Mammary epithelial cell (primary cell): ENCODE measurements around the gene ARCN1.

Experiments used
- CTCF ChIP-seq, 2 donors: IDR thresholded peaks in 1 of 2; conservative IDR thresholded peaks in 1 of 2; 2 replicates each; pipeline ENCODE4 v1.5.1; 2011 to 2012; ENCODE audit warnings: inconsistent platforms in 2 of 2, low read length in 2 of 2, mild to moderate bottlenecking in 2 of 2, control low read depth in 1 of 2, low read depth in 1 of 2; ENCODE audit not compliant: insufficient read depth in 1 of 2; ENCODE audit errors: extremely low read depth in 1 of 2
- EZH2 ChIP-seq: IDR thresholded peaks from 2 replicates; pipeline ENCODE4 v1.6.1; 2012; ENCODE audit warnings: low read length, inconsistent platforms, borderline replicate concordance

- TF ChIP-seq EZH2, result no peak
- no peak for TF ChIP-seq CTCF (conservative IDR thresholded peaks at IDR 0.05 in 1 of 2, IDR thresholded peaks at IDR 0.05 in 1 of 2; ENCODE audit: extremely low read depth in 1 of 2, insufficient read depth in 1 of 2, low read depth in 1 of 2, low read length in 2 of 2)
Observed at GRCh38 chr11:118650366-118650765, 78.2 kb downstream of the ARCN1 start.
